ENCODE results near the gene CACNB2.

DNA sequence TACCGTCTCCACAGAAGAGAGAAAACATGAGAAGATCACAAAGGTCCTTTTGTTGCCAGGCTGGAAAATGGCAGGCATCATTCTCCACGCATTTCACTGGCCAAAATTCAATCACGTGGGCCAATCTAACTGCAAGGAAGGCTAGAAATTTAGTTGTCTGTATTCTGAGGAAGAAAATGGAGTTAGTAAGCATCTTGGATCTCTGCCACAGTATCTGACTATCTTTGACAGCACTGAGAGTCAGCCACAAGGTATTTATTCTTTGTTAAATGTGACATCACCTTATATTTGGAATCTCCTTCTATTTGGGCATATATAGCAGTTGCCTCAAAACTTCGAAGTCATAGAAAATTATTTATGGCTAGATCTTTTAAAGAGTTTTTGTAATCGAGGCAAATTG lies 297.3 kb downstream of the CACNB2 start:
- TF ChIP-seq, protein P1, sequence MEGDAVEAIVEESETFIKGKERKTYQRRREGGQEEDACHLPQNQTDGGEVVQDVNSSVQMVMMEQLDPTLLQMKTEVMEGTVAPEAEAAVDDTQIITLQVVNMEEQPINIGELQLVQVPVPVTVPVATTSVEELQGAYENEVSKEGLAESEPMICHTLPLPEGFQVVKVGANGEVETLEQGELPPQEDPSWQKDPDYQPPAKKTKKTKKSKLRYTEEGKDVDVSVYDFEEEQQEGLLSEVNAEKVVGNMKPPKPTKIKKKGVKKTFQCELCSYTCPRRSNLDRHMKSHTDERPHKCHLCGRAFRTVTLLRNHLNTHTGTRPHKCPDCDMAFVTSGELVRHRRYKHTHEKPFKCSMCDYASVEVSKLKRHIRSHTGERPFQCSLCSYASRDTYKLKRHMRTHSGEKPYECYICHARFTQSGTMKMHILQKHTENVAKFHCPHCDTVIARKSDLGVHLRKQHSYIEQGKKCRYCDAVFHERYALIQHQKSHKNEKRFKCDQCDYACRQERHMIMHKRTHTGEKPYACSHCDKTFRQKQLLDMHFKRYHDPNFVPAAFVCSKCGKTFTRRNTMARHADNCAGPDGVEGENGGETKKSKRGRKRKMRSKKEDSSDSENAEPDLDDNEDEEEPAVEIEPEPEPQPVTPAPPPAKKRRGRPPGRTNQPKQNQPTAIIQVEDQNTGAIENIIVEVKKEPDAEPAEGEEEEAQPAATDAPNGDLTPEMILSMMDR (IDR thresholded peaks at IDR 0.05), result no peak
- no peak for TF ChIP-seq EZH2phosphoT487 (IDR thresholded peaks at IDR 0.05)

Measured in neural progenitor cell (in vitro differentiated cells).